CD1c-positive myeloid dendritic cell (primary cell): Measurements from ENCODE around the gene ZNF776.
"Not testable (repeated sequence)": the region's sequence is repeated elsewhere in the genome, so short reads cannot be mapped to it uniquely, and the experiment has no call there.

ENCODE experiments used
- DNase-seq: peaks from one replicate; pipeline ENCODE4 v3.0.0-alpha.2; 2016; ENCODE audit errors: extremely low spot score

ZNF776 gene

DNA sequence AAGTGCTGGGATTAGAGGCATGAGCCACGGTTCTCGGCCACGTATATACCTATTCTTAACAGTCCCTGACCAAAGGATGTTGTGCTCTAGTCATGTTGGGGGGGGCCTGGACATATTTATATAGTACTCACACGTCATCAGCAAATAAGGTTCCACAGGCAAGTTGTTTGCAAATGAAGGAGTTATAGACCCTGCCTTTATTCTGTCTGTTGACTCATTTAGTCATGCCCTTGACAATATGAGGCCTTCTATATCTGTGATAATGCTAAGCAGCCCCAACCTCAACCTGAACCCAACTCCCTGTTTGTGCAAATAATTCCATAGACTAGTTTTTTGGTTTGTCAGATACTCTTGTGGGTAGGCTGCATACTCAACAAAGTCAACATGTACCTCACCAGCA, 31.7 kb downstream of the ZNF776 start:
- no peak for DNase-seq

DNA sequence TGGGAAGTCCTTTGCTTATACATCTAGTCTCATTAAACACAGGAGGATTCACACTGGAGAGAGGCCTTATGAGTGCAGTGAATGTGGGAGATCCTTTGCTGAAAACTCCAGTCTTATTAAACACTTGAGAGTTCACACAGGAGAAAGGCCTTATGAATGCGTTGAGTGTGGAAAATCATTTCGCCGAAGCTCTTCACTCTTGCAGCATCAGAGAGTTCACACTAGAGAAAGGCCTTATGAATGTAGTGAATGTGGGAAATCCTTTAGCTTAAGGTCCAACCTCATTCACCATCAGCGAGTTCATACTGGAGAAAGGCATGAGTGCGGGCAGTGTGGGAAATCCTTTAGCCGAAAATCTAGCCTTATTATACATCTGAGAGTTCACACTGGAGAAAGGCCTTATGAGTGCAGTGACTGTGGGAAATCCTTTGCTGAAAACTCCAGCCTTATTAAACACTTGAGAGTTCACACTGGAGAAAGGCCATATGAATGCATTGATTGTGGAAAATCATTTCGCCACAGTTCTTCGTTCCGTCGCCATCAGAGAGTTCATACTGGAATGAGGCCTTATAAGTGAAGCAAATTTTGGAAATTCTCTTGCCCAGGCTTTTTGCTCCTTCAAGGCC, 32.7 kb downstream of the ZNF776 start:
- no peak for DNase-seq

DNA sequence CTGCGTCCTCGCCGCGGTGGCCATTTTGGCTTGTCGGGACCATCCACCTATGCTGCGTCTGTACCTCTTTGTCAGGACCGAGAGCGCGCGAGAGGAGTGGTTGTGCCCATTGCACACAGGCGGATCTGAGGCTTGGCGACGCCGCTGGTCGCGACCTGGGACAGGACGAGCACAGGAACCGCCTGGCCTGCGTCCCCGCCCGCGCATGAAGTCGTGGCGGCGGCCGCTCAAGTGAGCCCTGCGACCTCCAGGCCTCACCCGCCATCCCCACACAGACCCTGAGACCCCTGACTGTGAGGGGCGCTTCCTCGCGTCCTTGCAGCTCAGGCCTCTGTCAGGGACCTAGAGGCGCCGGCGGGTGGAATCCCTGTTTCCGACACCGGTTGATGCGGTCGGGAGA, 39.7 kb downstream of the ZNF776 start:
- no peak for DNase-seq

DNA sequence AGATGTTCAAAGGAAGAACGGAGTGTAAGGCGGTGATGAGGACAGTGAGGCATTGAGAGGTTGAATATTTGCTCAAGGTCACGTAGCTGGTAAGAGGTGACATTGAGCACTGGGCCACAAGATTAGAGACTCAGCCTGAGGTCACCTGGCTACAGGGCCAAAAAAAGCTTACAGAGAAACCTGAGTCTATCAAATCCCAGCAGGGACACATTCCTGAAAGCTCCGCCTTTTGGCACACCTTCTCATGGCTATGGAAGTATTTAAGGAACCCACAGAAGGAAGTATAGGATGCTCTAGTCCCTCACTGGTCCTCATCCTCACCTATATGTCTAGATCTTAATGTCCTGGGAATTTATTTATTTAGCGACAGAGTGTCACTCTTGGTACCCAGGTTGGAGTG, 40.3 kb downstream of the ZNF776 start:
- no peak for DNase-seq

DNA sequence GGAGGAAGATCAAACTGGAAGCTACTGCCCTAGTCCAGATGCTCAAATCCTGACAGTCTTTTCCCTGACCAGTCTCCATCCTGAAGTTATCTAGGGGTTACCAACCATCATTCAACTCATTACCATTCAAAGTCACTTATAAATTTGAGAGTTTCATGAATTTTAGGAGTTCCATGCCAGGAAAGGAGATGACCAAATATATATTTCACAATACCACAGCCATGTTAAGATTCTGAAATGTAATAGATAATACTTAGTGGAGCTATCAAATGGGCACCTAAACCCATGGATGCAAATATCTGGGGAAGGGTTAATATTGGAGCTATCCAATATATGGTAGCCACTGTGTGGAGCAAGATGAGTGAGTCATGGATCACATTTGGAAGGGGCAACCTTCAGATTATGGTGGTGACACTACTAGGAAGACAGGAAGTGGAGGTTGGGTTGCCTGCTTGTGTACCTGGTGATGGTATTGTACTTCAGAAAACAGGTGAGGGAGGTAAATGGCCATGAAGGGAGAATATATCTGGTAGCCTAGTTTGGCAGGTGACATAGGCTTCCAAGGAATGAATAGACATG, 41.6 kb downstream of the ZNF776 start:
- no peak for DNase-seq

DNA sequence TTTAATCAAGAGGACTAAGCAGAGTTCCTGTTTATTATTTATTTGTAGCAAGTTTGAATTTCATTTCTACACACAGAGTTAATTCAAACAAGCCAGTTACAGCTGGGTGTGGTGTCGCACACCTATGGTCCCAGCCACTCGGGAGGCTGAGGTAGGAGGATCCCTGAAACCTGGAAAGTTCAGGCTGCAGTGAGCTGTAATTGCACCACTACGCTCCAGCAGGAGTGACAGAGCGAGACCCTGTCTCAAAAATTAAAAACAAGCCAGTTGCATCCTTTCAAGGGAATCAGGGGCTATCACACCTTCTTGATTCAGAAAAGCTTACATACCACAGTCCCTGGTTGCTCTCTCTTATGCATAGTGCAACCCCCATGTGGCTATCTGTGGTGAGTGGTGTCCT, 42.7 kb downstream of the ZNF776 start:
- DNase-seq, result no peak

DNA sequence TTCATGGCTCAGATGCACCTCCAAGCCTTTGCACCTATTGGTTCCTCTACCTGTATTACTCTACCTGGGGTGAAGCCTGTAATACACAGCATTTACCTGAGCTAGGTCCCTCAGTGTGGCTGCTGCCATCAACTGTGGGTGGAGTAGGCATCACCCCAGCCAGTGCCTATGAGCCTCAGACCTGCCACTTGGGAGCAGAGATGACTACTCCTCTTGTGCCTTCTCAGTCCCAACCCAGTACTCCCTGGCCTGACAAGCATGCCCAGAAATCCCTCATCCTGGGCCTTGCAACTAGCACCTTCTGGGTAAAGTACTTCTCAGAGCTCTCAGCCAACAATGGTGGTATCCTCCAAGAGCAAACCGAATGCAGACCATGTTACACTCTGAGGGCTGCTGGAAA, 50.0 kb downstream of the ZNF776 start:
- DNase-seq, result not testable (repeated sequence)

DNA sequence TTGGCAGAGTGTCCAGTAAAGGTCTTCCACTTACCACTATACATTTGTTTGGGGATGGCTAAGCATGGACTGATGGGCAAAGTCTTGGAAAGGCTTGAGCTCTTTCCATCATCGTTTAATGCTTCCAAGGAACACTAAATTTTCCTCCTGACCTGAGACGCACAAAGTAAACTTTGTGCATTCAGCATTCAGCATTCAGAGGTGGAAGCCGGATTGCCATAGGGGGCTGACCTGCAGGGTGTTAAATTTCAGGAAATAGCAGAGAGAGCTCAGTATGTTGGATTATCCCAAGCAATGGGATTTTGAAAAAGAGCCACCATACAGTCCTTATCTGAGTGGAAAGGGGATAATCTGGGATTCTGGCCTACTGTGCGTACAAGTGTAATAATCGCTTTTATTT, 54.1 kb downstream of the ZNF776 start:
- DNase-seq, result no peak

DNA sequence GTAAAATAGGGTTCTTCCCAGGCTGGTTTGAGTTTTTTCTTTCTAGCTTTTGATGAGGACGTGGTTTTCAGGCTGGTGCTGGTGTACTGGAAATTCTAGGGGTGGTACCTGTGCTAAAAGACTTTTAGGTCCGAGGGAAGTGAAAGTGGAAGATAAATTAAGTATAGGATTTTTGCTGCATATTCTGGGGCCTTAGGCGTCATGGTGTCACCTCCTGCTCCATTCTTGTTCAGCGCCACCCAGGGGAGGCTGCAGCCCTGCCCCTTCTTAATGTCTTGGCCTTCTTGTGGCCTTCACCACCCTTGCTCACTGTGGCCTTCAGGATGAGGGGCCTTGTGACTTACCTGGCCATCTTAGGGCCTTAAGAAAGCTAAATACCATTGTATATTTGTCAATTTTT, 55.7 kb downstream of the ZNF776 start:
- no peak for DNase-seq

DNA sequence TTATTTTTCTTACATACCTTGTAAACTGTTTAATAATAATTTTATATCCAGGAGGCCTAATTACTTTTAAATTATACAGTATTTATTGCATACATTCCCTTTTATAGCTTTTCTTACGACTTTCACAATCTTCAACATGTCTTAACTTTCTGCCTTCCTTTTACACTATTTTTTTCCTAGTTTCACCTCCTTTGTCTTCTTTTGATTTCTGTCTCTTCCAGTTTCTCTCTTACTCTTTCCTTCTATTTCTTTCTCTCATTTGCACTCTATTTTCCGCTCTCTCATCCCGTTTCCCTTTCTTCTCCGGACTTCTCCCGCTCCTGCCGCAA, 56.6 kb downstream of the ZNF776 start:
- DNase-seq, result no peak

DNA sequence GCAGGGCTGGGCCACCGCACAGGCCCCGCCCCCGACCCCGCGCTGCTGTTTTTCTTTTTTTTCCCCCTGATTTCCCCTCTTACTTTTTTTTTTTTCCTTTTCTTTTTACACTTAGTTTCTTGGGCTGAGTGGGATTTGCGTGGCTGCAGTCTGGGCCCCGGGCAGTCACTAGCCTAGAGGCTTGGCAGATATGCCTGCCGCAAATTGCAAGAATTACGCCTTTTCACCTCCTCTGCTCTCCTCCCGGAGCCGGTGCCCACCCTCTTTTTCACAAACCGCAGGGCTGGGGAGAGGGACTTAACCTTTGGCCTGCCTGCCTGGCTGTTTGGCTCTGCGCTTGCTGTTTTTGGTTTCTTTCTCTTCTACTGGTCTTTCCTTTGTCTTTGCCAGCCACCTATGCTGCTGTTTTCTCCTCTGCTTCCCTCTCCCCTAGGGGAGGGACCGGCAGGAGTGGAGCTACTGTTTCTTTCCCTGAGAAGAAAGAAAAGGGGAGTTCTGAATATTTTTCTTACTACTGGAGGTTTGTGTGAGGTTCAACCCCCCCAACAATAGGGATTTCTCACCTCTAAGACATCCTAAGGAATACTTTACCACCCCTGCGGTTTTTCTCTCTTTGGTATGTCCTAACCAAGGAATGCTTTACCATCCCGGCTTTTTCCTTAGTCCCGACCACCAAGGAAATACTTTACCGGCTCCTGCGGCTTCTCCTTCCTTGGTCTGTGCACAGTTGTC, 57.1 kb downstream of the ZNF776 start:
- DNase-seq, result no peak

DNA sequence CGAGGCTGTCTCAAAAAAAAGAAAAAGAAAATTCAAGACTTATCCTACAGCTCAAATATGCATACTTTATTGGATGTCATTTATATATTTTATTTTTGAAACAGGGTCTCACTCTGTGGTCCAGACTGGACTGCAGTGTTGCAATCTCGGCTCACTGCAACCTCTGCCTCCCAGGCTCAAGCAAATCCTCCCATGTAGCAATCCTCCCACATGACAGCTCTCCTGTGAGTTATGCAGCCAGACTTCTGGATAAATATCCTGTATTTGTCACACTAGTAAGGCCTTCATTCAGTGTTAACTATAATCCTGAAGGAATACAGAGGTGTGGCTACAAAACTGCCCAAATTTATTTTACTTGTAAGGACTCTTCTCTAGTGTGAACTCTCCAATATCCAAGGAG, 60.9 kb downstream of the ZNF776 start:
- DNase-seq, result no peak
